ENCODE results near the gene MYO3B. TPM values are rescaled to one million over a fixed set of nuclear protein-coding genes. Genes with fewer than 3 reads are reported as not detected.

Gene MYO3B
- total and polyA plus RNA-seq, 8 donors = 1.3 to 4.1 (median 2.6) TPM; not detected in 1

GRCh38 chr2:170162271-170162632 lies 15.7 kb upstream of the MYO3B start:
- no peaks in the 10 kb centered on the region for H3K4me1 ChIP-seq
- intact Hi-C loops (cut with DNase I) = no loop called here
- no peak for ATAC-seq

GRCh38 chr2:170163411-170164065 lies 14.4 kb upstream of the MYO3B start:
- H3K27ac ChIP-seq = no peak overlapping the region
- intact Hi-C loops (cut with DNase I) = no loop called here
- H3K4me1 ChIP-seq = no peaks in the 10 kb centered on the region
- H3K9me3 ChIP-seq = no peaks in the 10 kb centered on the region
- no peaks in the 10 kb centered on the region for H3K36me3 ChIP-seq
- no peak for TF ChIP-seq CTCF (IDR thresholded peaks at IDR 0.05)
- H3K27me3 ChIP-seq = no peaks in the 10 kb centered on the region
- ATAC-seq = no peak
- no peak overlapping the region for H3K4me3 ChIP-seq
- no peak for DNase-seq

More at GRCh38 chr2:170162271-170162632, 15.7 kb upstream of the MYO3B start:
- Histone ChIP-seq H3K4me3 (no peak overlapping the region), H3K9me3 (no peaks in the 10 kb centered on the region), H3K27ac (no peak overlapping the region), H3K27me3 (no peaks in the 10 kb centered on the region), H3K36me3 (no peaks in the 10 kb centered on the region)
- DNase-seq = no peak
- no peak for TF ChIP-seq CTCF (IDR thresholded peaks at IDR 0.05)

- DNase-seq (no peak), ATAC-seq (no peak)
- Histone ChIP-seq H3K27me3 (no peaks in the 10 kb centered on the region), H3K4me1 (no peaks in the 10 kb centered on the region), H3K27ac (no peak overlapping the region), H3K36me3 (no peaks in the 10 kb centered on the region), H3K4me3 (no peak overlapping the region), H3K9me3 (no peaks in the 10 kb centered on the region)
- intact Hi-C loops (cut with DNase I) = no loop called here
- TF ChIP-seq CTCF (IDR thresholded peaks at IDR 0.05) = no peak
These were observed 12.8 kb upstream of the MYO3B start for GRCh38 chr2:170165129-170165528.

GRCh38 chr2:170166735-170167134 lies 11.2 kb upstream of the MYO3B start:
- no peak overlapping the region for H3K27ac ChIP-seq
- H3K36me3 ChIP-seq = no peaks in the 10 kb centered on the region
- no peaks in the 10 kb centered on the region for H3K9me3 ChIP-seq
- no peak overlapping the region for H3K4me3 ChIP-seq
- no peak for TF ChIP-seq CTCF (IDR thresholded peaks at IDR 0.05)
- ATAC-seq (no peak), DNase-seq (no peak)
- intact Hi-C loops (cut with DNase I) = no loop called here
- H3K4me1 ChIP-seq = no peaks in the 10 kb centered on the region
- no peaks in the 10 kb centered on the region for H3K27me3 ChIP-seq

- intact Hi-C loops (cut with DNase I) = no loop called here
- no peak overlapping the region for H3K27ac ChIP-seq
- no peak for TF ChIP-seq CTCF (IDR thresholded peaks at IDR 0.05)
- H3K4me3 ChIP-seq = no peak overlapping the region
- H3K9me3 ChIP-seq = no peaks in the 10 kb centered on the region
- DNase-seq (peak in 1 of 4 donors; percentile 37), ATAC-seq (no peak)
- H3K36me3 ChIP-seq = no peaks in the 10 kb centered on the region
- H3K4me1 ChIP-seq = no peaks in the 10 kb centered on the region
- no peaks in the 10 kb centered on the region for H3K27me3 ChIP-seq
These were observed 7.5 kb upstream of the MYO3B start for GRCh38 chr2:170170281-170171040.

All from left lung (tissue), 10 donors.